HFFc6 (cell line): Measurements from ENCODE around the gene EIPR1. TPM values are rescaled to one million over a fixed set of nuclear protein-coding genes. Genes with fewer than 3 reads are reported as not detected.
A peak's percentile ranks its signal among the peaks of the same experiment; 100 is the strongest.
"Not testable (repeated sequence)": the region's sequence is repeated elsewhere in the genome, so short reads cannot be mapped to it uniquely, and the experiment has no call there.

ENCODE experiments used
- DNase-seq: peaks from one replicate; pipeline ENCODE4 v3.0.0-alpha.2; 2018
- H3K27ac Mint-ChIP-seq: 2 replicates; pipeline ENCODE4 v1.8.0; 2020; ENCODE audit warnings: mild to moderate bottlenecking, mixed read lengths
- H3K27me3 Mint-ChIP-seq: 2 replicates; pipeline ENCODE4 v1.8.0; 2021; ENCODE audit warnings: mild to moderate bottlenecking, moderate library complexity, mixed read lengths; ENCODE audit not compliant: insufficient read depth
- H3K36me3 Mint-ChIP-seq: 2 replicates; pipeline ENCODE4 v1.8.0; 2021; ENCODE audit warnings: low read depth, mixed read lengths
- H3K4me1 Mint-ChIP-seq: 2 replicates; pipeline ENCODE4 v1.8.0; 2020; ENCODE audit warnings: low read depth, mixed read lengths
- H3K4me3 Mint-ChIP-seq: 2 replicates; pipeline ENCODE4 v1.8.0; 2020; ENCODE audit warnings: mild to moderate bottlenecking, moderate library complexity, mixed read lengths
- H3K9me3 Mint-ChIP-seq: 2 replicates; pipeline ENCODE4 v1.8.0; 2020; ENCODE audit warnings: mild to moderate bottlenecking, mixed read lengths
- total RNA-seq, 6 experiments: library from RNA; stranded (reverse); fragmentation: NEBNext Ultra II Directional; extraction: Animal tissue kit (Norgen Biotek cat#: 25700); gene quantifications; 2 replicates in 1 of 6; 3 replicates in 5 of 6; pipeline ENCODE4 v1.2.3, GENCODE V29; 2021
- TF ChIP-seq, protein P1 (sequence below): fragments of 200-600 bp; sonication (generic); IDR thresholded peaks from 2 replicates; pipeline ENCODE4 v1.5.0; 2021; ENCODE audit warnings: antibody characterized with exemption, mild to moderate bottlenecking

EIPR1 gene
- total RNA-seq, 6 experiments from 2014 or later, result 26.6 to 30.9 (median 28.8) TPM

DNA sequence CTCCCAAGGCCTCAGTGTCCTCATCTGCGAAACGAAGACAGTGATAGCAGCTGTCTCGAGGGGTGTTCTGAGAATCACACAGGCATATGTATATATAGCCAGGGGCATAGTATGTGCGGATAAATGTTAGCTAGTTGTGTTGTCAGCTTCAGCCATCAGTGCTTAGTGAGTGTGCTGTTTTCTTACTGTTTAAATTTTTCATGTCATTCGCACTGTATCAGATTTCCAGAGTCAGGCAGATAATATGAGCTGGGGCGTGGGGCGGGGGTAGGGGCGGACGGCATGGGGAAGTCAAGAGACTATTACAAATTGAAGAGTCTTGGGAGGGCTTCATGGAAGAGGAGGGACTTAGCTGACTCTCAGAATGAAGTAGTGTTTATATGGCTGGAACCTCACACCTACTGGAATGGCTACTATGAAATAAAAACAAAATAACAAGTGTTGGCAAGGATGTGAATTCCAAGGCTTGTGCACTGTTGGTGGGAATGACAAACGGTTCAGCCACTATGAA lies 8.9 kb upstream of the EIPR1 start:
- no peaks in the 10 kb centered on the region for H3K27me3 Mint-ChIP-seq
- H3K4me3 Mint-ChIP-seq, result no peak overlapping the region
- no peak for DNase-seq
- no peak overlapping the region for H3K27ac Mint-ChIP-seq
- TF ChIP-seq, protein P1, sequence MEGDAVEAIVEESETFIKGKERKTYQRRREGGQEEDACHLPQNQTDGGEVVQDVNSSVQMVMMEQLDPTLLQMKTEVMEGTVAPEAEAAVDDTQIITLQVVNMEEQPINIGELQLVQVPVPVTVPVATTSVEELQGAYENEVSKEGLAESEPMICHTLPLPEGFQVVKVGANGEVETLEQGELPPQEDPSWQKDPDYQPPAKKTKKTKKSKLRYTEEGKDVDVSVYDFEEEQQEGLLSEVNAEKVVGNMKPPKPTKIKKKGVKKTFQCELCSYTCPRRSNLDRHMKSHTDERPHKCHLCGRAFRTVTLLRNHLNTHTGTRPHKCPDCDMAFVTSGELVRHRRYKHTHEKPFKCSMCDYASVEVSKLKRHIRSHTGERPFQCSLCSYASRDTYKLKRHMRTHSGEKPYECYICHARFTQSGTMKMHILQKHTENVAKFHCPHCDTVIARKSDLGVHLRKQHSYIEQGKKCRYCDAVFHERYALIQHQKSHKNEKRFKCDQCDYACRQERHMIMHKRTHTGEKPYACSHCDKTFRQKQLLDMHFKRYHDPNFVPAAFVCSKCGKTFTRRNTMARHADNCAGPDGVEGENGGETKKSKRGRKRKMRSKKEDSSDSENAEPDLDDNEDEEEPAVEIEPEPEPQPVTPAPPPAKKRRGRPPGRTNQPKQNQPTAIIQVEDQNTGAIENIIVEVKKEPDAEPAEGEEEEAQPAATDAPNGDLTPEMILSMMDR, result no peak
- H3K4me1 Mint-ChIP-seq, result peaks cover 18% of the 10 kb centered on the region
- no peaks in the 10 kb centered on the region for H3K9me3 Mint-ChIP-seq
- peaks cover 34% of the 10 kb centered on the region for H3K36me3 Mint-ChIP-seq

DNA sequence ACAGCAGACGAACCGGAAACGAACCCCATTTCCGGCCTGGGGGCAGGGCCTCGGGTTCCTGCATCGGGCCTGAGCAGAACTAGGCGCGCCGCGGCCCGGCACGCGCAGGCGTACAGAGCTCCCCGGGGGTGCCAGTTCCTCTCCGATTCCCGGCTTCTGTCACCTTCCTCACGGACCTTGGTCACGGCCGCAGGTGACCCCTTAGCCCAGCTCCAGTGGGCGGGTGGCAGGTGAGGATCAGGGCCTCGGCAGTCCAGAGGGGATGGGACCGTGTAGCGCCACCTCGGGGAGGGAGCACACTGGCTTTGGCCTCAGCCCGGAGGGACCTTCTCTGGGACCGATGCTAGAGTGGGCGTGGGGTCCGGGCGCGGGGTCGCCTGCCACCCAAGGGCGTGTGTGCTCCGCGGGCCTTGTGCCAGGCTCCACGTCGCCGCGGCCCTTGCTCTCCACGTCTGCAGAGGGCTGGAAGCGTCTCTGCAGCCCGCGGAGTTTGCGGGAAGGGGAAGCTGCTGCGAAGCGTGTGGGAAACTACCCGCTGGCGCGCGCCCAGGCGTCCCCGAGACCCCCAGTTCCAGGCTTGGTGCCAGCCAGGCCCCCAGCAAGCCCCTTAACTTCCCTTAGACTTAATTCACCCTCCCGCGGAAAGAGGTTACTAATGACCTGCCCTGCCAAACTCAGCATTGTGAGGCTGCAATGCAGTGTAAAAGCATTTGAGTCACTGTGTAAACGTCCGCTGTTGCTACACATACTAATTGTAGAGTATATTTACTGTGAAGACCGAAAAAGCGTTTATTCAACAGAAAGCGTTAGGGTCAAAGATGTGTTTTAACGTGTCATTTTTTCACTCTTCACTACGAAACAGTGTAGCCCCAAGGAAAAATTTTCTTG lies 2.3 kb upstream of the EIPR1 start, which contains the start of gene TRAPPC12:
TRAPPC12 (plus strand) TSS at position 48 of the 888 bp plus-strand sequence. CDS start 7,930 bp downstream, outside the sequence.
- DNase-seq, result peak; percentile 79
- Mint-ChIP-seq H3K27ac (peak within 1 kb of the TSS; percentile 88), H3K27me3 (no peaks in the 10 kb centered on the region), H3K36me3 (peaks cover 10% of the 10 kb centered on the region; the same call in 1 of the 2 replicates), H3K9me3 (no peaks in the 10 kb centered on the region), H3K4me3 (peak within 1 kb of the TSS; percentile 98), H3K4me1 (peaks cover 27% of the 10 kb centered on the region)
- TF ChIP-seq, protein P1, result peak; percentile 67

GRCh38 chr2:3379339-3379646 lies 1.7 kb upstream of the EIPR1 start:
- H3K27me3 Mint-ChIP-seq, result no peaks in the 10 kb centered on the region
- TF ChIP-seq, protein P1, result no peak
- peak overlapping the region; percentile 88 for H3K27ac Mint-ChIP-seq
- no peak for DNase-seq
- peaks cover 27% of the 10 kb centered on the region for H3K4me1 Mint-ChIP-seq
- H3K9me3 Mint-ChIP-seq, result no peaks in the 10 kb centered on the region
- peak overlapping the region; percentile 98 for H3K4me3 Mint-ChIP-seq
- H3K36me3 Mint-ChIP-seq, result peaks cover 10% of the 10 kb centered on the region; the same call in 1 of the 2 replicates

GRCh38 chr2:3377279-3377611 lies 373 bp downstream of the EIPR1 start:
- H3K27me3 Mint-ChIP-seq, result no peaks in the 10 kb centered on the region
- peak; percentile 40 for DNase-seq

DNA sequence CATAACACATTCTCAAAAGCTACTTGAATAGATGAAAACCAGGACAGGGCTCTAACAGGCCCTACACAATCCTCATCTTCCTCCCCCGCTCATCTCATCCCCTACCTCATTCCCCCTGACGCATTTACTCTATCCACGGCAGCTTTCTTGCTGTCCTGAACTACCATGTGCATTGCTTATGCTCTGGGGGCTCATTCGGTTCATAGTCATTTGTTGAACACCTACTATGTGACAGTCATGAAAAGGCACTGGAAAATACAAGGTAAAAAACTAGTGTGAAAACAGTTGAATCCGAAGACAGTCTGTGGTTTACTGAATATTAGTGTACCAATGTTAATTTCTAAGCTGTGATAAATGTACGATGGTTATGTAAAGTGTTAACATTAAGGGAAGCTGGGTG lies 797 bp downstream of the EIPR1 start:
- H3K27ac Mint-ChIP-seq, result peak overlapping the region; percentile 91
- peak overlapping the region; percentile 98 for H3K4me3 Mint-ChIP-seq
- no peaks in the 10 kb centered on the region for H3K27me3 Mint-ChIP-seq
- DNase-seq, result no peak
- H3K36me3 Mint-ChIP-seq, result peaks cover 9% of the 10 kb centered on the region; the same call in 1 of the 2 replicates
- peaks cover 26% of the 10 kb centered on the region for H3K4me1 Mint-ChIP-seq
- H3K9me3 Mint-ChIP-seq, result no peaks in the 10 kb centered on the region
- TF ChIP-seq, protein P1, result no peak

More at GRCh38 chr2:3377279-3377611, 373 bp downstream of the EIPR1 start:
- Mint-ChIP-seq H3K4me3 (peak overlapping the region; percentile 98), H3K9me3 (no peaks in the 10 kb centered on the region), H3K27ac (peak overlapping the region; percentile 91), H3K36me3 (peaks cover 10% of the 10 kb centered on the region; the same call in 1 of the 2 replicates), H3K4me1 (peaks cover 27% of the 10 kb centered on the region)
- TF ChIP-seq, protein P1, result no peak

- not testable (repeated sequence) for H3K27me3 Mint-ChIP-seq, H3K36me3 Mint-ChIP-seq, H3K27ac Mint-ChIP-seq, DNase-seq, H3K4me3 Mint-ChIP-seq, H3K4me1 Mint-ChIP-seq, H3K9me3 Mint-ChIP-seq
These were observed 8.1 kb downstream of the EIPR1 start for GRCh38 chr2:3369340-3370181.
